Endothelial cell of umbilical vein (primary cell): ENCODE results near the gene TMEM52B. TPM values are rescaled to one million over a fixed set of nuclear protein-coding genes. Genes with fewer than 3 reads are reported as not detected.

Experiments used
- BruUV-seq: library from RNA; stranded (reverse); fragments of 400-500 nt; replicated peaks from 2 replicates; lab custom pipeline; 2021; lab: Mats Ljungman, UMichigan
- CTCF ChIA-PET: fragments of 300-600, 350-600 bp; sonication (Branson Sonifier 250); formaldehyde crosslinking; loops from one replicate; lab custom pipeline; 2021; ENCODE audit warnings: antibody characterized with exemption, inconsistent platforms; lab: Charles Lee
- POLR2A ChIA-PET: fragments of 300-600, 350-600 bp; sonication (Branson Sonifier 250); formaldehyde crosslinking; loops from one replicate; lab custom pipeline; 2021; ENCODE audit warnings: antibody characterized with exemption, inconsistent platforms; lab: Charles Lee
- DNase-seq: peaks from one replicate; pipeline ENCODE4 v3.0.0-alpha.2; 2011; ENCODE audit warnings: low read depth, low spot score
- FAIRE-seq: peaks from 2 replicates; lab custom pipeline; 2011; peaks lifted over from hg19 to GRCh38; lab: Jason Lieb, UNC
- H2AFZ ChIP-seq: 2 replicates; pipeline ENCODE4 v1.6.0; 2012; ENCODE audit warnings: low read depth, low read length, control low read depth, inconsistent platforms
- H3K27ac ChIP-seq: 2 replicates; pipeline ENCODE4 v1.5.1; 2011; ENCODE audit warnings: low read depth, mild to moderate bottlenecking, control low read depth, low read length, moderate library complexity; ENCODE audit not compliant: insufficient read depth
- H3K27me3 ChIP-seq, 2 experiments: 2 replicates each; pipeline versions ENCODE4 v1.6.0 to v1.6.1; 2011; ENCODE audit warnings: low read length in 2 of 2, mixed read lengths in 1 of 2; ENCODE audit not compliant: control insufficient read depth in 2 of 2, insufficient read depth in 2 of 2
- H3K36me3 ChIP-seq, 2 experiments: 2 replicates in 1 of 2; 3 replicates in 1 of 2; pipeline ENCODE4 v1.5.1; 2011; ENCODE audit warnings: low read length in 2 of 2, mild to moderate bottlenecking in 1 of 2, moderate library complexity in 1 of 2; ENCODE audit not compliant: control insufficient read depth in 2 of 2, insufficient read depth in 2 of 2; ENCODE audit errors: extremely low read depth in 1 of 2
- H3K4me1 ChIP-seq: 3 replicates; pipeline ENCODE4 v1.5.1; 2011; ENCODE audit warnings: mild to moderate bottlenecking, low read length; ENCODE audit not compliant: control insufficient read depth, insufficient read depth; ENCODE audit errors: extremely low read depth
- H3K4me2 ChIP-seq: 2 replicates; pipeline ENCODE4 v1.6.1; 2011; ENCODE audit warnings: low read length, control low read depth, mixed read lengths; ENCODE audit not compliant: insufficient read depth
- H3K4me3 ChIP-seq, 3 experiments: fragments of 200-600 bp in 1 of 3; sonication (generic), shearing (Covaris generic) in 1 of 3; replicated peaks in 1 of 3; 2 replicates each; pipeline ENCODE4 v1.5.1; 2011 to 2016; ENCODE audit warnings: control low read depth in 3 of 3, low read length in 3 of 3, mild to moderate bottlenecking in 2 of 3, inconsistent platforms in 1 of 3, low read depth in 1 of 3, moderate library complexity in 1 of 3; ENCODE audit not compliant: insufficient read depth in 1 of 3
- H3K79me2 ChIP-seq: 2 replicates; pipeline ENCODE4 v1.6.0; 2012; ENCODE audit warnings: low read length, inconsistent platforms; ENCODE audit not compliant: control insufficient read depth, insufficient read depth
- H3K9ac ChIP-seq: replicated peaks from 2 replicates; pipeline ENCODE3; 2011; ENCODE audit warnings: low read length, control low read depth; ENCODE audit not compliant: insufficient read depth; ENCODE audit errors: extremely low read depth
- H3K9me1 ChIP-seq: replicated peaks from 3 replicates; pipeline ENCODE4 v1.6.0; 2011; ENCODE audit warnings: mild to moderate bottlenecking, low read length; ENCODE audit not compliant: control insufficient read depth, insufficient read depth; ENCODE audit errors: extremely low read depth
- H3K9me3 ChIP-seq: replicated peaks from 2 replicates; pipeline ENCODE4 v1.5.1; 2012; ENCODE audit warnings: low read length, inconsistent platforms; ENCODE audit not compliant: control insufficient read depth, insufficient read depth
- H4K20me1 ChIP-seq: replicated peaks from 2 replicates; pipeline ENCODE3; 2011; ENCODE audit warnings: mild to moderate bottlenecking, low read length; ENCODE audit not compliant: control insufficient read depth, insufficient read depth; ENCODE audit errors: extremely low read depth
- EZH2 ChIP-seq: IDR thresholded peaks from 2 replicates; pipeline ENCODE4 v1.6.1; 2012; ENCODE audit warnings: borderline replicate concordance, low read depth, mild to moderate bottlenecking, moderate library complexity, low read length, inconsistent platforms; ENCODE audit not compliant: severe bottlenecking
- FOS ChIP-seq: IDR thresholded peaks from 2 replicates; pipeline ENCODE4 v1.6.1; 2011; ENCODE audit warnings: mild to moderate bottlenecking, low read length, moderate library complexity, borderline replicate concordance; ENCODE audit not compliant: insufficient read depth
- GATA2 ChIP-seq: IDR thresholded peaks from 2 replicates; pipeline ENCODE4 v1.7.0; 2011; ENCODE audit warnings: low read depth, mild to moderate bottlenecking, moderate library complexity, mixed read lengths, low read length; ENCODE audit not compliant: insufficient read length, insufficient read depth
- JUN ChIP-seq: IDR thresholded peaks from 2 replicates; pipeline ENCODE4 v1.6.1; 2011; ENCODE audit warnings: borderline replicate concordance, low read depth; ENCODE audit not compliant: insufficient read length, insufficient read depth
- POLR2A ChIP-seq: IDR thresholded peaks from 2 replicates; pipeline ENCODE4 v1.6.1; 2012; ENCODE audit warnings: low read depth, mild to moderate bottlenecking, control low read depth, low read length
- POLR2AphosphoS5 ChIP-seq: IDR thresholded peaks from 2 replicates; pipeline ENCODE4 v1.6.1; 2012; ENCODE audit warnings: low read depth, mild to moderate bottlenecking, control low read depth, low read length, moderate library complexity; ENCODE audit not compliant: insufficient read depth
- dilution Hi-C: fragments of 300-500 bp; cut with MboI; formaldehyde crosslinking; loops from one replicate; pipeline ENCODE4 v1.15.0; 2019; ENCODE audit warnings: low sequenced_read_pairs; ENCODE audit not compliant: extremely low pct_ligation_motif_present
- intact Hi-C: fragments of 100-400 bp; cut with micrococcal nuclease; formaldehyde crosslinking; loops from one replicate; pipeline ENCODE4 v1.10.0; 2022
- polyA plus RNA-seq, 4 experiments: library from polyadenylated mRNA; depleted of rRNA in 3 of 4; stranded (reverse) in 3 of 4; unstranded in 1 of 4; fragments of >200 nt; gene quantifications; 2 replicates each; pipeline versions ENCODE4 v1.2.1 to v1.2.3, GENCODE V29; 2011 to 2012; ENCODE audit warnings: missing spikeins in 1 of 4
- total RNA-seq: library from RNA; stranded (reverse); gene quantifications from 2 replicates; pipeline ENCODE4 v1.2.3, GENCODE V29; 2021
- TF ChIP-seq, protein P1 (sequence below): IDR thresholded peaks from 2 replicates; pipeline ENCODE4 v1.6.1; 2011; ENCODE audit not compliant: insufficient read depth, insufficient read length
- TF ChIP-seq, protein P2 (sequence below), 2 donors: IDR thresholded peaks; 1 replicate in 1 of 2; 2 replicates in 1 of 2; pipeline ENCODE4 v1.5.1; 2011; ENCODE audit warnings: low read length in 2 of 2, mild to moderate bottlenecking in 2 of 2, moderate library complexity in 2 of 2, control low read depth in 1 of 2, inconsistent platforms in 1 of 2, low read depth in 1 of 2; ENCODE audit not compliant: insufficient read depth in 1 of 2; ENCODE audit errors: extremely low read depth in 1 of 2

The TMEM52B gene
- total and polyA plus RNA-seq, 2 donors (not counting 3 experiments of a cell fraction or from before 2014, with no cell fraction given), result 0.24 TPM; not detected in 1

GRCh38 chr12:10147714-10148403, 31.0 kb upstream of the TMEM52B start:
- no peak overlapping the region for H3K9ac ChIP-seq
- H3K9me1 ChIP-seq, result no peaks in the 10 kb centered on the region
- H3K4me1 ChIP-seq, result no peaks in the 10 kb centered on the region
- H3K4me3 ChIP-seq, result no peak overlapping the region
- no peaks in the 10 kb centered on the region for H3K36me3 ChIP-seq
- H4K20me1 ChIP-seq, result no peaks in the 10 kb centered on the region
- H3K4me2 ChIP-seq, result no peak overlapping the region
- H3K27me3 ChIP-seq, result no peaks in the 10 kb centered on the region
- dilution Hi-C loops (no loop called here), intact Hi-C loops (no loop called here)
- TF ChIP-seq POLR2AphosphoS5, result no peak
- TF ChIP-seq, protein P1, sequence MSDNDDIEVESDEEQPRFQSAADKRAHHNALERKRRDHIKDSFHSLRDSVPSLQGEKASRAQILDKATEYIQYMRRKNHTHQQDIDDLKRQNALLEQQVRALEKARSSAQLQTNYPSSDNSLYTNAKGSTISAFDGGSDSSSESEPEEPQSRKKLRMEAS, result no peak
- TF ChIP-seq GATA2, result no peak
- TF ChIP-seq POLR2A, result no peak
- no peak for TF ChIP-seq FOS
- no peak for TF ChIP-seq JUN
- FAIRE-seq, result no peak
- H2AFZ ChIP-seq, result no peak overlapping the region
- POLR2A ChIA-PET, result no interaction called here
- no peaks in the 10 kb centered on the region for H3K79me2 ChIP-seq
- CTCF ChIA-PET, result no interaction called here
- DNase-seq, result no peak
- no TSS peak for BruUV-seq
- no peaks in the 10 kb centered on the region for H3K9me3 ChIP-seq
- no peak overlapping the region for H3K27ac ChIP-seq

DNA sequence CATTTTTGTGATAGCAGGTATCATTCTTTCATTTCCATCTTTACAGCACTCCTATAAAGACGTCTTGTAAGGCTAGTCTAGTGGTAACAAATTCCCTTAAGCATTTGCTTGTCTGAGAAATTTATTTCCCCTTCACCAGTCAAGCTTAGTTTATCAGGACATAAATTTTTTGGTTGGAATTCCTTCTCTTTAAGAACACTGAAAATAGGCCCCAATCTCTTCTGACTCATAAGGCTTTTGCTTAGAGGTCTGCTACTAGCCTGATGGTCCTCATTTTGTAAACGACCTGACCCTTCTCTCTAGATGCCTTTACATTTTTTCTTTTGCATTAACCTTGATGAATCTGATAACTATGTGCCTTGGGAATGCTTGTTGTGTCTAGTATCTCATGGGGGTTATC, 27.2 kb upstream of the TMEM52B start:
- Histone ChIP-seq H3K4me1 (peaks cover 5% of the 10 kb centered on the region), H3K79me2 (no peaks in the 10 kb centered on the region), H3K36me3 (no peaks in the 10 kb centered on the region), H3K4me3 (no peak overlapping the region), H3K4me2 (no peak overlapping the region), H3K9me1 (no peaks in the 10 kb centered on the region), H4K20me1 (no peaks in the 10 kb centered on the region), H3K27me3 (no peaks in the 10 kb centered on the region), H3K9me3 (no peaks in the 10 kb centered on the region), H3K9ac (no peak overlapping the region), H2AFZ (no peak overlapping the region), H3K27ac (no peak overlapping the region)
- no peak for TF ChIP-seq EZH2
- TF ChIP-seq, protein P2, sequence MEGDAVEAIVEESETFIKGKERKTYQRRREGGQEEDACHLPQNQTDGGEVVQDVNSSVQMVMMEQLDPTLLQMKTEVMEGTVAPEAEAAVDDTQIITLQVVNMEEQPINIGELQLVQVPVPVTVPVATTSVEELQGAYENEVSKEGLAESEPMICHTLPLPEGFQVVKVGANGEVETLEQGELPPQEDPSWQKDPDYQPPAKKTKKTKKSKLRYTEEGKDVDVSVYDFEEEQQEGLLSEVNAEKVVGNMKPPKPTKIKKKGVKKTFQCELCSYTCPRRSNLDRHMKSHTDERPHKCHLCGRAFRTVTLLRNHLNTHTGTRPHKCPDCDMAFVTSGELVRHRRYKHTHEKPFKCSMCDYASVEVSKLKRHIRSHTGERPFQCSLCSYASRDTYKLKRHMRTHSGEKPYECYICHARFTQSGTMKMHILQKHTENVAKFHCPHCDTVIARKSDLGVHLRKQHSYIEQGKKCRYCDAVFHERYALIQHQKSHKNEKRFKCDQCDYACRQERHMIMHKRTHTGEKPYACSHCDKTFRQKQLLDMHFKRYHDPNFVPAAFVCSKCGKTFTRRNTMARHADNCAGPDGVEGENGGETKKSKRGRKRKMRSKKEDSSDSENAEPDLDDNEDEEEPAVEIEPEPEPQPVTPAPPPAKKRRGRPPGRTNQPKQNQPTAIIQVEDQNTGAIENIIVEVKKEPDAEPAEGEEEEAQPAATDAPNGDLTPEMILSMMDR (IDR thresholded peaks at IDR 0.05; ENCODE audit: extremely low read depth in 1 of 2, insufficient read depth in 1 of 2, low read depth in 1 of 2, low read length in 2 of 2), result no peak
- TF ChIP-seq, protein P1, result no peak
- POLR2A ChIA-PET, result no interaction called here
- FAIRE-seq, result no peak
- CTCF ChIA-PET, result interaction anchor here (1.0 to 4.0 kb wide), 5 partner anchors 9 to 401 kb away, joined by 3 to 49 read pairs (median 3); no protein-coding TSS in a partner anchor
- no TSS peak for BruUV-seq
- dilution Hi-C loops (no loop called here), intact Hi-C loops (loop anchor here (2.0 to 10.0 kb wide), 2 partner anchors 183 to 523 kb away; partner anchors contain the start of gene STYK1)
- no peak for DNase-seq
